ENCODE data around the gene CUX1. TPM values are rescaled to one million over a fixed set of nuclear protein-coding genes. Genes with fewer than 3 reads are reported as not detected.
A peak's percentile ranks its signal among the peaks of the same experiment; 100 is the strongest.

Gene CUX1
- total RNA-seq, 1 experiment from 2014 or later: 116 TPM

GRCh38 chr7:102287981-102288278 is 470.5 kb downstream of the CUX1 start:
- TF ChIP-seq, protein P1, sequence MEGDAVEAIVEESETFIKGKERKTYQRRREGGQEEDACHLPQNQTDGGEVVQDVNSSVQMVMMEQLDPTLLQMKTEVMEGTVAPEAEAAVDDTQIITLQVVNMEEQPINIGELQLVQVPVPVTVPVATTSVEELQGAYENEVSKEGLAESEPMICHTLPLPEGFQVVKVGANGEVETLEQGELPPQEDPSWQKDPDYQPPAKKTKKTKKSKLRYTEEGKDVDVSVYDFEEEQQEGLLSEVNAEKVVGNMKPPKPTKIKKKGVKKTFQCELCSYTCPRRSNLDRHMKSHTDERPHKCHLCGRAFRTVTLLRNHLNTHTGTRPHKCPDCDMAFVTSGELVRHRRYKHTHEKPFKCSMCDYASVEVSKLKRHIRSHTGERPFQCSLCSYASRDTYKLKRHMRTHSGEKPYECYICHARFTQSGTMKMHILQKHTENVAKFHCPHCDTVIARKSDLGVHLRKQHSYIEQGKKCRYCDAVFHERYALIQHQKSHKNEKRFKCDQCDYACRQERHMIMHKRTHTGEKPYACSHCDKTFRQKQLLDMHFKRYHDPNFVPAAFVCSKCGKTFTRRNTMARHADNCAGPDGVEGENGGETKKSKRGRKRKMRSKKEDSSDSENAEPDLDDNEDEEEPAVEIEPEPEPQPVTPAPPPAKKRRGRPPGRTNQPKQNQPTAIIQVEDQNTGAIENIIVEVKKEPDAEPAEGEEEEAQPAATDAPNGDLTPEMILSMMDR (IDR thresholded peaks at IDR 0.05; ENCODE audit: insufficient read depth in 1 of 2, low read depth in 1 of 2, low read length in 1 of 2, severe bottlenecking in 1 of 2, unreplicated experiment in 1 of 2): no peak
- H3K27me3 Mint-ChIP-seq (ENCODE audit: insufficient read depth, unreplicated experiment): no peaks in the 10 kb centered on the region
- CTCF ChIA-PET: interaction anchor here (0.6 to 0.8 kb wide), 2 partner anchors 9 to 76 kb away, joined by 3 read pairs; no protein-coding TSS in a partner anchor
- peaks cover 4% of the 10 kb centered on the region for H3K36me3 Mint-ChIP-seq (ENCODE audit: insufficient read depth, unreplicated experiment)
- BruUV-seq (replicated peaks): no TSS peak
- DNase-seq: peak in 1 of 2 experiments; percentile 58
- no peak overlapping the region for H3K27ac Mint-ChIP-seq (ENCODE audit: unreplicated experiment)
- Histone ChIP-seq H3K4me1 (peaks cover 3% of the 10 kb centered on the region; the same call in 1 of the 2 replicates), H3K9me3 (no peaks in the 10 kb centered on the region), H3K4me3 (ENCODE audit: low read depth, low read length) (peak overlapping the region; percentile 99), H3K36me3 (ENCODE audit: control insufficient read depth, insufficient read depth, low read length) (no peaks in the 10 kb centered on the region), H3K27me3 (replicated peaks; ENCODE audit: control insufficient read depth, insufficient read depth, low read length) (no peaks in the 10 kb centered on the region)
- POLR2A ChIA-PET: no interaction called here
- peak overlapping the region; percentile 71 for H3K4me3 Mint-ChIP-seq (ENCODE audit: unreplicated experiment)
- H3K4me1 Mint-ChIP-seq (ENCODE audit: low read depth, unreplicated experiment): peaks cover 7% of the 10 kb centered on the region
- intact Hi-C loops (cut with micrococcal nuclease; ENCODE audit: unreplicated experiment): loop anchor here (5.0 to 10.0 kb wide), 2 partner anchors 34 to 167 kb away; no protein-coding TSS in a partner anchor
- H3K9me3 Mint-ChIP-seq (ENCODE audit: unreplicated experiment): no peaks in the 10 kb centered on the region

DNA sequence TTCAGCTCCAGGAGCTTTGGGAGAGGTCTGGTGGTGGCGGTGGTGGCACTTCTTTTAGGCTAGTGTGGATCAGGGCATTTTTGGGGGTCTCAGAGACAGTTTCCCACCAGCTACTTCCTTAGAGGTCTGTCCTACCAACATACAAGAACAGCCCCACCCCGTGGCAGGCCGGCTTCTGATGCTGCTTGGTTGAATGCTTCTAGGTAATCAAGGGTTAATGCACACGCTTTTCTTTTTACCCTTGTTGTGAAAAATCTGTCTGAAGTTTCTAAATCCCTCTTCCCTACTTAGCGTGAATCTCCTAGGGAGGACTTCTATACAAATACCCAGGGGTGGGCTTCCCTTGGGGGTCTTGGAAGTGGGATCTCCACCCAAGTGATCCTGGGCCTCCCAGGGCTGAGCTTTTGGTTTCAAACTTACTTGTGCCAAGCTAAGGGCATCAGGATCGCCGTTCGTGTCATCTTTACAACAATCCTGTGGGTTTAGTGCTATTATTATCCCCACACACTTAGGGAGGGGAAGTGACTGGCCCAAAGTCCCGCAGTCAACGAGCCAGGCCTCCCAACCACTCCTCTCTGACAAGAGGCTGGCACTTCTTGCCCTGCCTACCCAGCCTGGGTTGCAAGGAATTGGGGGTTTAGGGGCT is 471.0 kb downstream of the CUX1 start:
- Histone ChIP-seq H3K9me3 (no peaks in the 10 kb centered on the region), H3K4me3 (ENCODE audit: low read depth, low read length) (peak overlapping the region; percentile 99), H3K27me3 (replicated peaks; ENCODE audit: control insufficient read depth, insufficient read depth, low read length) (no peaks in the 10 kb centered on the region), H3K36me3 (ENCODE audit: control insufficient read depth, insufficient read depth, low read length) (no peaks in the 10 kb centered on the region), H3K4me1 (peaks cover 3% of the 10 kb centered on the region; the same call in 1 of the 2 replicates)
- no peaks in the 10 kb centered on the region for H3K9me3 Mint-ChIP-seq (ENCODE audit: unreplicated experiment)
- H3K4me1 Mint-ChIP-seq (ENCODE audit: low read depth, unreplicated experiment): peaks cover 7% of the 10 kb centered on the region
- BruUV-seq (replicated peaks): TSS peak; percentile 18
- H3K36me3 Mint-ChIP-seq (ENCODE audit: insufficient read depth, unreplicated experiment): peaks cover 4% of the 10 kb centered on the region
- TF ChIP-seq, protein P1 (IDR thresholded peaks at IDR 0.05; ENCODE audit: insufficient read depth in 1 of 2, low read depth in 1 of 2, low read length in 1 of 2, severe bottlenecking in 1 of 2, unreplicated experiment in 1 of 2): no peak
- ChIA-PET CTCF (interaction anchor here (0.6 to 0.8 kb wide), 2 partner anchors 9 to 75 kb away, joined by 3 read pairs; no protein-coding TSS in a partner anchor), POLR2A (no interaction called here)
- no peak for DNase-seq
- no peak overlapping the region for H3K27ac Mint-ChIP-seq (ENCODE audit: unreplicated experiment)
- intact Hi-C loops (cut with micrococcal nuclease; ENCODE audit: unreplicated experiment): loop anchor here (5.0 to 10.0 kb wide), 2 partner anchors 34 to 166 kb away; no protein-coding TSS in a partner anchor
- no peaks in the 10 kb centered on the region for H3K27me3 Mint-ChIP-seq (ENCODE audit: insufficient read depth, unreplicated experiment)
- peak overlapping the region; percentile 71 for H3K4me3 Mint-ChIP-seq (ENCODE audit: unreplicated experiment)

DNA sequence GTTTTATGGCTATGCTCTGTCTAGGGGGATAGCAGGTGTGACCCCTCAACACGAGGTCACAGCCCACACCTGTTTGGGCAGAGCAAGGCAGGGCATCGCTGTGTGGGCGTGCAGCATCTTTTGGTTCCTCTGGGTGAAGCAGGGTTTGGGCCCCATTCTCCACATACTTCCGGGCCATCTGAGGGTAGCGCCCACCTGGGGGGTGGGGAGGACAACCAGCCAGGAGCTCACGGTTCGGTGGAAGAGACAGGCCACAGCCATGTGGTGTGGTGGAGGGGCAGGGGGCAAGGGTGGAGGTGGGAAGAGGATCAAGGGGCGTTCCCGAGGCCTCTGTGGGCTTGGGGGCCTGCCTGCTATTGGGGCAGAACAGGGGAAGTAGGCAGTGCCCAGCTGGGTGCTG is 471.6 kb downstream of the CUX1 start:
- BruUV-seq (replicated peaks): no TSS peak
- Histone ChIP-seq H3K36me3 (ENCODE audit: control insufficient read depth, insufficient read depth, low read length) (no peaks in the 10 kb centered on the region), H3K4me3 (ENCODE audit: low read depth, low read length) (no peak overlapping the region), H3K27me3 (replicated peaks; ENCODE audit: control insufficient read depth, insufficient read depth, low read length) (no peaks in the 10 kb centered on the region), H3K4me1 (peaks cover 3% of the 10 kb centered on the region; the same call in 1 of the 2 replicates), H3K9me3 (no peaks in the 10 kb centered on the region)
- H3K4me3 Mint-ChIP-seq (ENCODE audit: unreplicated experiment): no peak overlapping the region
- no peaks in the 10 kb centered on the region for H3K9me3 Mint-ChIP-seq (ENCODE audit: unreplicated experiment)
- no peak overlapping the region for H3K27ac Mint-ChIP-seq (ENCODE audit: unreplicated experiment)
- DNase-seq: no peak
- POLR2A ChIA-PET: no interaction called here
- CTCF ChIA-PET: no interaction called here
- no peaks in the 10 kb centered on the region for H3K27me3 Mint-ChIP-seq (ENCODE audit: insufficient read depth, unreplicated experiment)
- TF ChIP-seq, protein P1 (IDR thresholded peaks at IDR 0.05; ENCODE audit: insufficient read depth in 1 of 2, low read depth in 1 of 2, low read length in 1 of 2, severe bottlenecking in 1 of 2, unreplicated experiment in 1 of 2): no peak
- H3K36me3 Mint-ChIP-seq (ENCODE audit: insufficient read depth, unreplicated experiment): peaks cover 5% of the 10 kb centered on the region
- intact Hi-C loops (cut with micrococcal nuclease; ENCODE audit: unreplicated experiment): loop anchor here (5.0 to 10.0 kb wide), 2 partner anchors 33 to 166 kb away; no protein-coding TSS in a partner anchor
- H3K4me1 Mint-ChIP-seq (ENCODE audit: low read depth, unreplicated experiment): peaks cover 7% of the 10 kb centered on the region

Measured in Caco-2 (cell line).